Calu3 (cell line): ENCODE measurements around the gene SYCN. TPM values are rescaled to one million over a fixed set of nuclear protein-coding genes. Genes with fewer than 3 reads are reported as not detected.
A peak's percentile ranks its signal among the peaks of the same experiment; 100 is the strongest.

ENCODE experiments used
- BruUV-seq: library from RNA; stranded (reverse); fragments of 400-500 nt; replicated peaks from 2 replicates; lab custom pipeline; 2021; lab: Mats Ljungman, UMichigan
- CTCF ChIA-PET: fragments of 300-600 bp; sonication (Branson Sonifier 250); formaldehyde crosslinking; loops from one replicate; lab custom pipeline; 2022; ENCODE audit warnings: antibody characterized with exemption; lab: Charles Lee
- DNase-seq: peaks from one replicate; pipeline ENCODE4 v3.0.0; 2022
- H3K27ac Mint-ChIP-seq: one replicate; pipeline ENCODE4 v1.8.0; 2022; ENCODE audit warnings: mixed read lengths; ENCODE audit not compliant: unreplicated experiment
- H3K27me3 Mint-ChIP-seq: one replicate; pipeline ENCODE4 v1.8.0; 2022; ENCODE audit warnings: mixed read lengths; ENCODE audit not compliant: unreplicated experiment
- H3K36me3 Mint-ChIP-seq: one replicate; pipeline ENCODE4 v1.8.0; 2022; ENCODE audit warnings: mild to moderate bottlenecking, moderate library complexity, mixed read lengths; ENCODE audit not compliant: insufficient read depth, unreplicated experiment
- H3K4me1 Mint-ChIP-seq: one replicate; pipeline ENCODE4 v1.8.0; 2022; ENCODE audit warnings: mild to moderate bottlenecking, low read depth, mixed read lengths; ENCODE audit not compliant: unreplicated experiment
- H3K4me3 Mint-ChIP-seq: one replicate; pipeline ENCODE4 v1.8.0; 2022; ENCODE audit warnings: mild to moderate bottlenecking, low read depth, moderate library complexity, mixed read lengths; ENCODE audit not compliant: unreplicated experiment
- H3K9me3 Mint-ChIP-seq: one replicate; pipeline ENCODE4 v1.8.0; 2022; ENCODE audit warnings: low read depth, mixed read lengths; ENCODE audit not compliant: unreplicated experiment
- intact Hi-C: fragments of 100-400 bp; cut with micrococcal nuclease; formaldehyde crosslinking; loops from one replicate; pipeline ENCODE4 v1.10.0; 2022; ENCODE audit not compliant: unreplicated experiment
- total RNA-seq: library from RNA; stranded (reverse); gene quantifications from 2 replicates; pipeline ENCODE4 v1.2.3, GENCODE V29; 2022
- TF ChIP-seq, protein P1 (sequence below): fragments of 200-600 bp; IDR thresholded peaks from one replicate; pipeline ENCODE4 v1.8.0; 2022; ENCODE audit warnings: antibody characterized with exemption; ENCODE audit not compliant: unreplicated experiment

Gene SYCN
- total RNA-seq, 1 experiment from 2014 or later: not detected

DNA sequence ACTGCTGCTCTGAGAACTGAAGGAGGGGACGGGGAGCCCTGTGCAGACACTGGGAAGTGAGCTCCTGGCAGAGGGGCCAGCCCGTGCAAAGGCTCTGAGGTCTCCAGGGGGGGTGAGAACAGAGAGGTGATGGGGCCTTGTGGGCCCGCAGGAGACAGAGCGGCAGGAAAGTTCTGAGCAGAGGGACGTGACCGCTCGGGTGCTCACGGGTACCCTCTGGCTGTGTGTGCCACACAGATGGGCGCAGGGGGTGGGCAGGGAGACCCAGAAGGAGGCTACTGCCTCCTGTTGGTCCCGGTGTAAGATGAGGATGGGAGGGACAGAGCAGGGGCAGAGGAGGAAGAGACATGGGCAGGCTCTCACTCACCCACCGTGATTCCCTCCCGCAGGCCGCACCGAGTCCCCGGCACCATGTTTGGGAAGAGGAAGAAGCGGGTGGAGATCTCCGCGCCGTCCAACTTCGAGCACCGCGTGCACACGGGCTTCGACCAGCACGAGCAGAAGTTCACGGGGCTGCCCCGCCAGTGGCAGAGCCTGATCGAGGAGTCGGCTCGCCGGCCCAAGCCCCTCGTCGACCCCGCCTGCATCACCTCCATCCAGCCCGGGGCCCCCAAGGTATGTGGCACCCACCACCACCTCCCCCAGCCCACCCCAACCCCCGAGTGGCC is 34.8 kb downstream of the SYCN start:
- TF ChIP-seq, protein P1, sequence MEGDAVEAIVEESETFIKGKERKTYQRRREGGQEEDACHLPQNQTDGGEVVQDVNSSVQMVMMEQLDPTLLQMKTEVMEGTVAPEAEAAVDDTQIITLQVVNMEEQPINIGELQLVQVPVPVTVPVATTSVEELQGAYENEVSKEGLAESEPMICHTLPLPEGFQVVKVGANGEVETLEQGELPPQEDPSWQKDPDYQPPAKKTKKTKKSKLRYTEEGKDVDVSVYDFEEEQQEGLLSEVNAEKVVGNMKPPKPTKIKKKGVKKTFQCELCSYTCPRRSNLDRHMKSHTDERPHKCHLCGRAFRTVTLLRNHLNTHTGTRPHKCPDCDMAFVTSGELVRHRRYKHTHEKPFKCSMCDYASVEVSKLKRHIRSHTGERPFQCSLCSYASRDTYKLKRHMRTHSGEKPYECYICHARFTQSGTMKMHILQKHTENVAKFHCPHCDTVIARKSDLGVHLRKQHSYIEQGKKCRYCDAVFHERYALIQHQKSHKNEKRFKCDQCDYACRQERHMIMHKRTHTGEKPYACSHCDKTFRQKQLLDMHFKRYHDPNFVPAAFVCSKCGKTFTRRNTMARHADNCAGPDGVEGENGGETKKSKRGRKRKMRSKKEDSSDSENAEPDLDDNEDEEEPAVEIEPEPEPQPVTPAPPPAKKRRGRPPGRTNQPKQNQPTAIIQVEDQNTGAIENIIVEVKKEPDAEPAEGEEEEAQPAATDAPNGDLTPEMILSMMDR: no peak
- Mint-ChIP-seq H3K36me3 (peaks cover 43% of the 10 kb centered on the region), H3K9me3 (no peaks in the 10 kb centered on the region), H3K4me3 (no peak overlapping the region), H3K27me3 (no peaks in the 10 kb centered on the region), H3K27ac (no peak overlapping the region), H3K4me1 (peaks cover 33% of the 10 kb centered on the region)
- intact Hi-C loops: no loop called here
- CTCF ChIA-PET: no interaction called here
- no peak for DNase-seq
- no TSS peak for BruUV-seq

DNA sequence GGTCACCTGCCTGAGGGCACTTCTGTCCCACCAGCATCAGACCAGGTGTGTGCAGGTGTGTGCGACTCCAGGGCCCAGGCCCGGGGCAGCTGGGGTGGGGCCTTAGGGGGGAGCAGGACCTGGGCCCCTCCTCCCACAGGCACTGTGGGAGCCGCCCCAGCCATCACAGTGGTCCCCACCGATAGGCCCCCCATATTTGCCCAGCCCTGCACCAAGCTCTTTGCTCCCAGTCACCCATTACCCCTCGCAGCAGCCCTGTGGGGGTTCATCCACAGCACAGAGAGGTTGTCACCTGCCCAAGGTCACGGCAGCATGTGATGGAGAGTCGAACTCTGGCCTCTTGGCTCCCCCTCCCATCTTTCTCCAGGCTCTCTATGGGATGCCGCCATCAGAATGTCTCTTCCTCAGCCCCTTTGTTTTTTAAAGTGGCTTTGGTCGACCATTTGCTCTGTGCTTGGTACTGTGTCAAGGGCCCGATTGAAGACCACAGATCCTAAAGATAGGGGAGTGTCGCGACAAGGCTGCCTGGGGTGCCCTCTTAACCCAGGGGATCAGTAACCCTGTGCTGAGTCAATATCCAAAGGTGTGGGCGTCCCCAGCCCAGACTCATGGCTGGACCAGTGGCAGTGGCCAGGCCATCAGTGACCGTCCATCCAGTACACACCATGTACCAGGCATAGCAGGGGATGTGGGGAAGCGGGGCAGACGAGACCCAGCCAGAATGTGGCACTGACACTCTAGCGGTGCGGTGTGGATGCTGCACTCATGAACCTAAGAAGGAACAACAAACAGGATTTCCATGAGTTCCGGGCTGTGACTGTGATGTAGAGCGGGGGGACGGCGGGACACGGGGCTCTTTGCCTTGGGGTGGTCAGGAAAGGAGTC is 35.6 kb downstream of the SYCN start:
- Mint-ChIP-seq H3K27ac (peak overlapping the region; percentile 86), H3K9me3 (no peaks in the 10 kb centered on the region), H3K4me1 (peaks cover 37% of the 10 kb centered on the region), H3K4me3 (peak overlapping the region; percentile 68), H3K27me3 (no peaks in the 10 kb centered on the region), H3K36me3 (peaks cover 38% of the 10 kb centered on the region)
- CTCF ChIA-PET: no interaction called here
- DNase-seq: no peak
- TF ChIP-seq, protein P1: no peak
- intact Hi-C loops: no loop called here
- BruUV-seq: no TSS peak

DNA sequence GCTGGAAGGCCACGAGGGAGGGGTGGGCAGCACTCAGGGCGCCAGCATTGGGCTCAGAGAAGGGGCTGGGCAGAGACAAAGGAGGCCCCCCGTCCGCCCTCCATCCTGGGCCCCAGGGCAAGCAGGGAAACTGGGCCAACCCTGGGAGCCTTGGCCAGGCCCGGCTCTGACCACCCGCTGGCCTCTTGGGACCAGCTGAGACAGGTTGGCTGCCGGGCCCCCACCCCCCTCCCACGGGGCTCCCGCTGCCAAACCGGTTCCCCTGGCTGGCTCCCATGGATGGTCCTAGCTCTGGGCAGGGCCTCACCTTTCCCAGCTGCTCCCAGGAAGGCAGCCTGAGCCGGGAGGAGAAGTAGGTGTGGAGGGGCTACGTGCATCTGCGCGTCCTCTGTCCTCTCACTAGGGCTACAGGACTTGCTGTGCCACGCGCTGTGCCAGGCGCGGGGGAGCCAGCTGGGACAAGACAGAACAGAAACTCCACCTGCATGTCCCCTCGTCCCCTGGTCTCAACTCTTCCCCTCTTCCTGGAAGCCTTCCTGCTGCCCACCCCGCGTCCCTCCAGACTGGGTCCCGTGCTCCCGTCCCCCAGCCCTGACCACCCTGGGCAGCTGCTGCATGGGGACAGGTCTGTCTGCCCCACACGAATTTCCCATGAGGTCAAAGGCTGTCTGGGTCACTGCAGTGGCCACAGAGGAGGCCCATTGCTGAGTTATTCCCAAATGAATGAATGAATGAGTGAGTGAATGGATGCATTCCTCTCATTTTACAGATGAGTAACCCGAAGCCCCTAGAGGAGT is 36.4 kb downstream of the SYCN start:
- intact Hi-C loops: no loop called here
- H3K4me1 Mint-ChIP-seq: peaks cover 40% of the 10 kb centered on the region
- CTCF ChIA-PET: interaction anchor here (0.5 to 2.3 kb wide), 5 partner anchors 13 to 179 kb away, joined by 3 to 11 read pairs (median 4); partner anchors contain the start of gene SAMD4B
- peaks cover 38% of the 10 kb centered on the region for H3K36me3 Mint-ChIP-seq
- peak overlapping the region; percentile 68 for H3K4me3 Mint-ChIP-seq
- TF ChIP-seq, protein P1: no peak
- H3K9me3 Mint-ChIP-seq: no peaks in the 10 kb centered on the region
- no peaks in the 10 kb centered on the region for H3K27me3 Mint-ChIP-seq
- DNase-seq: peak; percentile 83
- peak overlapping the region; percentile 86 for H3K27ac Mint-ChIP-seq
- no TSS peak for BruUV-seq
